ENCODE measurements around the gene SETD5. TPM values are rescaled to one million over a fixed set of nuclear protein-coding genes. Genes with fewer than 3 reads are reported as not detected.
A peak's percentile ranks its signal among the peaks of the same experiment; 100 is the strongest.
"Not testable (repeated sequence)": the region's sequence is repeated elsewhere in the genome, so short reads cannot be mapped to it uniquely, and the experiment has no call there.

Gene SETD5
- total RNA-seq, 2 experiments from 2014 or later: 98.0 to 103 TPM

DNA sequence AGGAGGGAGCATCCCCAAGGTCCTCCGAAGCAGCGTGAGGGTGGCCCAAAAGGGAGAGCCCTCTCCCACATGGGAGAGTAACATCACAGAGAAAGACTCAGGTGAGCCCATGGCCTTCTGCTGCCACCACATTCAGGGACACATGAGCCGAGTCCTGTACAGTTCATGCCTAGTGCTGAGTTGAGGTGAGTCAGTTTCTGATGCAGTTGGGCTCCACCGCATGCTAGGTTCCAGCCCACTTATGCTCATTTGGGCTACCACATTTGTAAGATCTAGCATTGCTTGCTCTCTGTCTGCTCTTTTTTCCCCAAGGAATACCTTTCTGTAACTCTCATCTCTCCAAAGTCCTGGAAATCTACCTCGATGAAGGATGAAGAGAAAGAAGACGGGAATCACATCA, 77.1 kb downstream of the SETD5 start:
- no peaks in the 10 kb centered on the region for H3K4me1 Mint-ChIP-seq (ENCODE audit: low read depth)

DNA sequence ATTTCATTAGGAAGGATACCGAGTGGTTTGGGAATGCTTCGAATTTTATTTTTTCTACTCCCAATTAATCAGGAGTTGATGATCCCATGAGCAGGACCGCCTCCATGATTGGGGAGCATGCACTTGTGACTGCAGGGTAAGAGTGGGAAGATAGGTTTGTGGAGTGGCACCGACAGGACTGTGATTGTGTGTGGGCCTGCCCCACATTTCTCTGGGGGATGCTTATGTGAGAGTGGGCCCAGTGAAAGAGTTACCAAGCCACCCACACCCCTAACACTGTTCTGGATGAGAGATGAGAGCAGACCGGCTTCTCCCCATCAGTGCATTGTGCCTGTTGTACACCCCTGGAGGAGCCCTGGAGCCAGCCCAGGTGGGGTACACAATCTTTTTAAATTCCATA, 79.5 kb downstream of the SETD5 start:
- Mint-ChIP-seq H3K9me3 (no peaks in the 10 kb centered on the region), H3K27me3 (no peaks in the 10 kb centered on the region), H3K36me3 (peaks cover 75% of the 10 kb centered on the region), H3K4me1 (ENCODE audit: low read depth) (no peaks in the 10 kb centered on the region), H3K27ac (no peak overlapping the region), H3K4me3 (no peak overlapping the region)
- ChIA-PET CTCF (interaction anchor here (1.3 kb wide), 1 partner anchor 27 kb away, joined by 8 read pairs; no protein-coding TSS in a partner anchor), POLR2A (no interaction called here)
- no peak for DNase-seq
- intact Hi-C loops (cut with micrococcal nuclease): no loop called here

More for the DNA sequence above, 77.1 kb downstream of the SETD5 start:
- intact Hi-C loops (cut with micrococcal nuclease): no loop called here
- H3K9me3 Mint-ChIP-seq: no peaks in the 10 kb centered on the region
- peaks cover 74% of the 10 kb centered on the region for H3K36me3 Mint-ChIP-seq
- DNase-seq: no peak
- H3K4me3 Mint-ChIP-seq: no peak overlapping the region
- no peaks in the 10 kb centered on the region for H3K27me3 Mint-ChIP-seq
- no peak overlapping the region for H3K27ac Mint-ChIP-seq
- ChIA-PET CTCF (no interaction called here), POLR2A (no interaction called here)

DNA sequence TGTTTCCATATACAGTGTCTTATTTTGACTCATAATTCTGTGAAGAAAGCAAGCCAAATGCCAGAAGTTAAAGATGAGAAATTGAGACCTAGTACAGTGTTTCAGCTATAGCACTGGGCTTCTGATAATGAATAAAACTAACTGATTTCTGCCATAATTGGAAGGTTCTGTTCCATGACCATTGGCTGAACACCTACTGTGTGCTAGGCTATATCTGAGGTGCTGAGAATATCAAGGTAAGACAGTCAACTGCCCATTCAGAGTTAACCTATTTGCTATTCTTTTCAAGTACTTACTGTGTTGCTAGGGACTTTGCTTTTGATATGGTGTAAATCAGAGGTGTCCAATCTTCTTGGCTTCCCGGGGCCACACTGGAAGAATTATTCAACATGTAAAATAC, 82.8 kb downstream of the SETD5 start:
- Mint-ChIP-seq H3K4me3 (no peak overlapping the region), H3K36me3 (peaks cover 61% of the 10 kb centered on the region), H3K9me3 (no peaks in the 10 kb centered on the region), H3K27ac (peak overlapping the region; percentile 52), H3K27me3 (no peaks in the 10 kb centered on the region), H3K4me1 (ENCODE audit: low read depth) (no peaks in the 10 kb centered on the region)
- POLR2A ChIA-PET: no interaction called here
- CTCF ChIA-PET: no interaction called here
- intact Hi-C loops (cut with micrococcal nuclease): no loop called here
- no peak for DNase-seq

DNA sequence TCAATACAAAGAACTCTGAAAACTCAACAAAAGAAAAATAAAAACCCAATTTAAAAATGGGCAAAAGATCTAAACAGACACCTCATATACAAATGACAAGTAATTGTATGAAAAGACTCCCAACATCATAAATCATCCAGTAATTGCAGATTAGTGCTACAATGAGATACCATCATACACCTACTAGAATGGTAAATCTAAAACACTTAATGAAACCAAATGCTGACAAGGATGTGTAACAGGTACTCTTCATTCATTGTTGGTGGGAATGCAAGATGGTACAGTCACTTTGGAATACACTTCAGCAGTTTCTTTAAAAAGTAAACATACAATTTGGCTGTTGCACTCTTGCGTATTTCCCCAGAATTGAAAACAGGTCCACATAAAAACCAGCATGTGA, 87.8 kb downstream of the SETD5 start:
- ChIA-PET POLR2A (no interaction called here), CTCF (interaction anchor here (1.2 kb wide), 1 partner anchor 19 kb away, joined by 5 read pairs; no protein-coding TSS in a partner anchor)
- intact Hi-C loops (cut with micrococcal nuclease): no loop called here

DNA sequence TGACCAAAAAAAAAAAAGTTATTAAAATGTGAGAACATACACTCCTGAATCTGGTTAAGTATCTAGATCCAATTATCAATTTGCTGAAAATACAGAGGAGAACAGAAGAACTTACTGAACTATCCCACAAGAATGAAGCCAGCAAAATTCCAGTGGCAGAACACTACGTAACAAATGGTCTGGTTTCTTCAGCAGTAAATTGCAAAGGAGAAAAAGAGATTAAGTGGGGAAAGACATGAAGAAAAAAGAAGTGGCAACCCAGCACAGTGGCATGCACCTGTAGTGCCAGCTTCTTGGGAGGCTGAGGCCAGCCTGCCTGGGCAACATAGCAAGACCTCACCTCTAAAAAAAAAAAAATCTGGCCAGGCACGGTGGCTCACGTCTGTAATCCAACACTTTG, 94.1 kb downstream of the SETD5 start:
- Mint-ChIP-seq H3K27me3 (no peaks in the 10 kb centered on the region), H3K36me3 (peaks cover 5% of the 10 kb centered on the region), H3K27ac (no peak overlapping the region), H3K4me3 (no peak overlapping the region), H3K4me1 (ENCODE audit: low read depth) (no peaks in the 10 kb centered on the region), H3K9me3 (peaks cover 9% of the 10 kb centered on the region)
- intact Hi-C loops (cut with micrococcal nuclease): no loop called here
- no peak for DNase-seq
- POLR2A ChIA-PET: no interaction called here
- CTCF ChIA-PET: interaction anchor here (1.1 to 2.9 kb wide), 2 partner anchors 10 to 12 kb away, joined by 8 to 15 read pairs; no protein-coding TSS in a partner anchor

More for the DNA sequence above, 87.8 kb downstream of the SETD5 start:
- no peak overlapping the region for H3K4me3 Mint-ChIP-seq
- no peak for DNase-seq
- no peaks in the 10 kb centered on the region for H3K27me3 Mint-ChIP-seq
- H3K36me3 Mint-ChIP-seq: peaks cover 38% of the 10 kb centered on the region
- peaks cover 11% of the 10 kb centered on the region for H3K9me3 Mint-ChIP-seq
- no peak overlapping the region for H3K27ac Mint-ChIP-seq
- no peaks in the 10 kb centered on the region for H3K4me1 Mint-ChIP-seq (ENCODE audit: low read depth)

DNA sequence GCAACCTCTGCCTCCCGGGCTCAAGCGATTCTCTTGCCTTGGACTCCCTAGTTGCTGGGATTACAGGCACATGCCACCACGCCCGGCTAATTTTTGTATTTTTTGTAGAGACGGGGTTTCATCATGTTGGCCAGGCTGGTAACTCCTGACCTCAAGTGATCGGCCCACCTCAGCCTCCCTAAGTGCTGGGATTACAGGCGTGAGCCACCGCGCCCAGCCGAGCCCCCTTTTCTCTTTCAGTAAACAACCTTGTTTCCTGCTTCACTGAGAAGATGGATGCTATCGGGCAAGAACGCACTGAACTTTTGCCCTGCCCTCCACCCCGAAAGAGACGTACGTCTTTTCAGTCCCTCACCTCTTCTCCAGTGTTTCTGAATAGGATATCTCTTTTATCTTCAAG, 96.6 kb downstream of the SETD5 start:
- H3K9me3 Mint-ChIP-seq; H3K36me3 Mint-ChIP-seq; POLR2A ChIA-PET; intact Hi-C loops (cut with micrococcal nuclease); DNase-seq; H3K27me3 Mint-ChIP-seq; H3K4me3 Mint-ChIP-seq; H3K4me1 Mint-ChIP-seq (ENCODE audit: low read depth); H3K27ac Mint-ChIP-seq: not testable (repeated sequence)
- CTCF ChIA-PET: interaction anchor here (1.0 to 1.3 kb wide), 2 partner anchors 9 kb away, joined by 6 to 7 read pairs; no protein-coding TSS in a partner anchor

DNA sequence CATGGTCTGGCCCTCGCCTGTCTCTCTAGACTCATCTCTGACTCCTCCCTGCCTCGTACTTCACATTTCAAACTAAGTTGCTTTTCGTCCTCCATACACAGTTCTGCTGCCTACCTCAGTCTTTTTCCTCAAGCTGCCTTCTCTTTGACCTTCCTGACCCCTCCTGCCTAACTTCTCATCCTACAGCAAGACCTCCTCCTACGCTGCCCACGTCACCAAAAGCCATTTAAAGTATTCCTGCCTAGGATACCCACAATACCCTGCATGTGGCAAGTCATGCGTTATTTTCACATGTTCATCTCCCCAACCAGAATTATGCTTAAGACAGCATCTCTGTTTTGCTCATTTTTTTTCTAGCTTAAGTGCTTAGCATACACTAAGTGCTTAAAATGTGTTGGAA, 99.5 kb downstream of the SETD5 start:
- Mint-ChIP-seq H3K9me3 (no peaks in the 10 kb centered on the region), H3K4me1 (ENCODE audit: low read depth) (peaks cover 7% of the 10 kb centered on the region)
- CTCF ChIA-PET: no interaction called here

DNA sequence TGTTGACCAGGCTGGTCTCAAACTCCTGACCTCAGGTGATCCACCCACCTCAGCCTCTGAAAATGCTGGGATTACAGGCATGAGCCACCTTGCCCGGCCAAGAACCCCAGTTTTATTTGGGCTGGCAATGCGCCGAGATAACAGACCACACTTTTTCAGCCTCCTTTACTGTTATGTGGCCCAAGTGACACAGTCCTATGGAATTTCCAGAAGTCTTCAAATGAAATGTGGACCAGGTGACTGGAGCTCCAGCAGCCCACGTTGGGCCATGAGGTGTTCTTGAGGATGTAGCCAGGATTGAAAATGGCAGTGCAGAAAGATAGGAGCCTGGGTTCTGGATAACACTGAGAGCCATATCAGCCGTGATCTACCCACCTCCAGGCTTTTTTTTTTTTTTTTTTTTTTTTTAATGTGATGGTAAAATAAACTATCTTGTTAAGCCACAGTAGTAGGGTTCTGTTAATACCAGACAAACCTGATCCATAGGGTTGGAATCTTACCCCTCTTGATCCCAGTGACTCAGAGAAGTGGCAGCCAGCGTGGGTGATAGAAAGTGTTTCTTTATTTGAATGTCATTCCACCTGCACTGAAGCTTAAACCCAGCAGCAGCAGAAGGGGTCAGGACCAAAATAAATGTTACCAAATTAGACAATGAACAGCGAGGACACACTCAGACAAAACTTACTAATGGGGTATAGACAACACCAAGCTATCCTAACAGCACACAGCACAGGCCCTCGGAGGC, 100.6 kb downstream of the SETD5 start:
- CTCF ChIA-PET: interaction anchor here (1.0 kb wide), 1 partner anchor 230 kb away, joined by 3 read pairs; no protein-coding TSS in a partner anchor
- intact Hi-C loops (cut with micrococcal nuclease): no loop called here

More for the DNA sequence above, 99.5 kb downstream of the SETD5 start:
- DNase-seq: no peak
- intact Hi-C loops (cut with micrococcal nuclease): no loop called here
- H3K36me3 Mint-ChIP-seq: no peaks in the 10 kb centered on the region
- POLR2A ChIA-PET: no interaction called here
- H3K4me3 Mint-ChIP-seq: no peak overlapping the region
- no peak overlapping the region for H3K27ac Mint-ChIP-seq
- H3K27me3 Mint-ChIP-seq: peaks cover 21% of the 10 kb centered on the region

DNA sequence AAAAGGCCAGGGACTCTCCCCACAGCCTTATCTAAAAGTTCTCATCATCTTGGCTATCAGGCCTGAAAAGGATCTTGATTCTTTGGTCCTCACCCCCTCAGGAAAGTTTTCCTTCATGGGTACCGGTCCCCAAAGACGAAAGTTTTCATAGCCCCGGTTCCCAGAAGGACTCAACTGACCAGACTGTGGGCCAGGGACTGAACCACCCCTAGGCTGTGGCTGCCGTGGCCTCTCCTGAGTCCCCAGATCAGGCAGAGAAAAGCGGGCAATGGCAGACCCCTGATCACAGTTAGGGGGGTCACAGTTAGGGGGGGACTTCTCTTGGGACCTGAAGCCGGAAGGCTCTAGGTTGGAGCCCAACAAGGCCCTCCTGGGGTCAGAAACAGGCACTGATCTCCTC, 101.4 kb downstream of the SETD5 start:
- CTCF ChIA-PET: interaction anchor here (1.0 to 2.6 kb wide), 2 partner anchors 228 to 229 kb away, joined by 3 to 13 read pairs; no protein-coding TSS in a partner anchor
- intact Hi-C loops (cut with micrococcal nuclease): no loop called here
- Mint-ChIP-seq H3K4me1 (ENCODE audit: low read depth) (peaks cover 7% of the 10 kb centered on the region), H3K9me3 (no peaks in the 10 kb centered on the region), H3K36me3 (no peaks in the 10 kb centered on the region), H3K4me3 (no peak overlapping the region), H3K27ac (no peak overlapping the region), H3K27me3 (peaks cover 26% of the 10 kb centered on the region)
- POLR2A ChIA-PET: no interaction called here
- no peak for DNase-seq

More for the DNA sequence above, 100.6 kb downstream of the SETD5 start:
- peaks cover 24% of the 10 kb centered on the region for H3K27me3 Mint-ChIP-seq
- POLR2A ChIA-PET: no interaction called here
- no peak overlapping the region for H3K27ac Mint-ChIP-seq
- no peak for DNase-seq
- peaks cover 7% of the 10 kb centered on the region for H3K4me1 Mint-ChIP-seq (ENCODE audit: low read depth)
- no peak overlapping the region for H3K4me3 Mint-ChIP-seq
- no peaks in the 10 kb centered on the region for H3K36me3 Mint-ChIP-seq
- no peaks in the 10 kb centered on the region for H3K9me3 Mint-ChIP-seq

DNA sequence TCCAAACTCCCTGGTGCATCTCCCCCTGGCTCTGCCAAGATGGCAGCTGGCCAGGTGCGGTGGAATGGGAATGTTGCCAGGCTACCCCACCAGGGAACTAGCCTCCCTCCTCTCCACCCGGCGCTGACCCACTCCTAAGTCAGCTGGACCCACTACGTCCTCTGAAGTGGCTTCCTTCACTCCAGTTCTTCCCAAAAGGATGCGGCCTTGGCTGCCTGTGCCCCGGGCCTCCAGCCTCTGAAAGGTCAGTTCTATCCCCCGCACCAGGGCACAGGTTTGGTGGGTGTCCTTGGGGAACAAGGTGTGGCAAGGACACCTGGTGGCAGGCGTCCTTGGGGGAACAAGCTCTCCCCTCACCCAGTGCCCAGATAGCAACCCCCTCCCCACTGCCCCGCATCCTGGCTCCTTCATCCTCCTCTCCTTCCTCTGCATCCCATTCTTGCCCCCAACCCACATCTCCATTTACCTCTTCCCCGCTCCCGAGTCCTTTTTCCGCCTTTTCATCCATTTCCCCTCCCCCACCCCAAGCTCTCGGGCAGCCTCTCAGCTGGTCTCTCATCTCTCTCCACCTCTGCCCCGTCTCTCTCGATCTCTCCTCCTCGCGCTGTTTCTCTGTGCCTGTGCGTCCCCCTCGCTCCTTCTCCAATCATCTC, 102.2 kb downstream of the SETD5 start:
- no peaks in the 10 kb centered on the region for H3K9me3 Mint-ChIP-seq

DNA sequence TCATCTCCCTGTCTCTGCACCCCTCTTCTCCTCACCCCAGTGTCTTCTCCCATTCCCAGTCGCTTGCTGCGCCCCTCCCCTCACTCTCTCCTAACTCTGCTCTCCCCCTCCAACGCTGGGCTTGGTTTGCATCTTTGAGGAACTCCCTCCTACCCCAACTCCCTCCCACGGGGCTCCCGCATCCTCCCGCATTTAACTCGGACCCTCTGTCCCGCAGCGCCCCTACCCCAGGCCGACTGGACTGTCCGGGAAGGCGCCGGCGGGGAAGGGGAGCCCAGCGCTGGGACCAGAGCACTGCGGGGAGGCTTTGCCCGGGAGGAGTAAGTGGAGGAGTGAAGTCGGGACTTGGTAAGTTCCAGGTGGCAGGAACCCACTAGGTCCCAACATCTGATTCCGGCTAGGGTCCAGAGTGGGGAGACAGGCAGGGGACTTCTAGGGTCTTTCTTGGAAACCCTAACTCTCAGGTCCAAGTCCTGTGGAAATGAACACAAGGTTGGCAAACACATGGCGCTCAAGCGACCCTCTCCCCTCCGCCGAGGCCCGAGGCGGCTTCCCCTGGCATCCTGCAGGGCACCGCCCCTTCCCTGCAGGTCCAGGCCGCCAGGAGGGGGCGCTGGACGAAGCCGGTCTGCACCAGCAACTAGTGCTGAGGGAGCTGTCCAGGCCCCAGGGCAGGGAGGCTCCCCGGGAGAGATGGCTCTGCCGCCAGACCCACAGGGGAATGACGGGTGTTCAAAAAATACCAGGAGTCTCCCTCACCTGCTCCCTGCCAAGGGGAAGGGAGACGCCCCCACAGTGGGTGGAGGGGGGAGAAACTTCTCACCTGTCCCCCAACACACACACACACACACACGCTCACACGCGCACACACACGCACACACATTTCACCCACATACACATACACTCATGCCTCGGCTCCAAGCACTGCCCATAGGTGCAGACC, 103.0 kb downstream of the SETD5 start:
- Mint-ChIP-seq H3K27me3 (peaks cover 26% of the 10 kb centered on the region), H3K4me3 (no peak overlapping the region), H3K36me3 (no peaks in the 10 kb centered on the region), H3K4me1 (ENCODE audit: low read depth) (peaks cover 7% of the 10 kb centered on the region), H3K27ac (no peak overlapping the region), H3K9me3 (no peaks in the 10 kb centered on the region)
- intact Hi-C loops (cut with micrococcal nuclease): loop anchor here (10.0 kb wide), 1 partner anchor 144 kb away; the partner anchor contains the start of gene MTMR14
- CTCF ChIA-PET: interaction anchor here (0.6 to 2.6 kb wide), 5 partner anchors 8 to 431 kb away, joined by 3 to 13 read pairs (median 3); no protein-coding TSS in a partner anchor
- DNase-seq: peak; percentile 81
- POLR2A ChIA-PET: no interaction called here

More for the DNA sequence above, 102.2 kb downstream of the SETD5 start:
- Mint-ChIP-seq H3K36me3 (no peaks in the 10 kb centered on the region), H3K4me3 (no peak overlapping the region), H3K4me1 (ENCODE audit: low read depth) (peaks cover 7% of the 10 kb centered on the region), H3K27ac (no peak overlapping the region), H3K27me3 (peaks cover 26% of the 10 kb centered on the region)
- no peak for DNase-seq
- intact Hi-C loops (cut with micrococcal nuclease): loop anchor here (10.0 kb wide), 1 partner anchor 145 kb away; the partner anchor contains the start of gene MTMR14
- POLR2A ChIA-PET: no interaction called here
- CTCF ChIA-PET: interaction anchor here (2.6 kb wide), 1 partner anchor 227 kb away, joined by 13 read pairs; no protein-coding TSS in a partner anchor
